A673 (cell line): ENCODE data around the gene ELP5.

Experiments used
- EZH2 ChIP-seq: fragments of 200-600 bp; sonication (generic); IDR thresholded peaks from 2 replicates; pipeline ENCODE4 v1.6.1; 2017; ENCODE audit warnings: borderline replicate concordance, low read depth, mild to moderate bottlenecking, mixed read lengths, antibody characterized with exemption, low read length; ENCODE audit not compliant: poor library complexity, severe bottlenecking
- TF ChIP-seq, protein P1 (sequence below): fragments of 300-800, 200-600 bp; sonication (generic); conservative IDR thresholded peaks from 2 replicates; pipeline ENCODE4 v1.5.1; 2017; ENCODE audit warnings: low read depth, mild to moderate bottlenecking, antibody characterized with exemption, low read length, moderate library complexity, mixed read lengths

DNA sequence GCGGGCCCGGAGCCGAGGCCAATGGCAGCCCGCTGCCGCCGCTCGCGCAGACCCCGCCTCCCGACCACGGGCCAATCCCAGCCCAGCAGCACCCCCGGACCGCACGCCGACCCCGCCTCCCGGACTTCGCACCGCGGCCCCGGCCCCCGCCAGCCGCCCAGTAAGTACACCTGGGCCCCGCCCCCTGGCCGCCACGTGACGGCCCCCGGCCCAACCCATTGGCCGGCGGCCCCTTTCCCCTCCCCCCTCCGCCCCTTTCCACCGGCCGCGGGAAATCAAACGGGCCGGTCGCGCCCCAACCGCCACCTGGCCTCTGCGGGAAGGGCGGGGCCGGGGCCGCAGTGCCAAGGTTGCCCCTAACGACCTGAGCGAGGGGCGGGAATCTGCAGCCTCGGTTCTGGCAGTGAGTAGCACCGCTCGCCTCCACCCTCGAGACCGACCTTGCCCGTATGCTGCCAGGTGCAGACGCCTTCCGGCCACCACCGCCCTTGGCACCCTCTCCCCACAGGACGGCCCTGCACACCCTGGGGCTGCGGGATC, 42.7 kb downstream of the ELP5 start, which contains the start of gene YBX2:
- TF ChIP-seq, protein P1, sequence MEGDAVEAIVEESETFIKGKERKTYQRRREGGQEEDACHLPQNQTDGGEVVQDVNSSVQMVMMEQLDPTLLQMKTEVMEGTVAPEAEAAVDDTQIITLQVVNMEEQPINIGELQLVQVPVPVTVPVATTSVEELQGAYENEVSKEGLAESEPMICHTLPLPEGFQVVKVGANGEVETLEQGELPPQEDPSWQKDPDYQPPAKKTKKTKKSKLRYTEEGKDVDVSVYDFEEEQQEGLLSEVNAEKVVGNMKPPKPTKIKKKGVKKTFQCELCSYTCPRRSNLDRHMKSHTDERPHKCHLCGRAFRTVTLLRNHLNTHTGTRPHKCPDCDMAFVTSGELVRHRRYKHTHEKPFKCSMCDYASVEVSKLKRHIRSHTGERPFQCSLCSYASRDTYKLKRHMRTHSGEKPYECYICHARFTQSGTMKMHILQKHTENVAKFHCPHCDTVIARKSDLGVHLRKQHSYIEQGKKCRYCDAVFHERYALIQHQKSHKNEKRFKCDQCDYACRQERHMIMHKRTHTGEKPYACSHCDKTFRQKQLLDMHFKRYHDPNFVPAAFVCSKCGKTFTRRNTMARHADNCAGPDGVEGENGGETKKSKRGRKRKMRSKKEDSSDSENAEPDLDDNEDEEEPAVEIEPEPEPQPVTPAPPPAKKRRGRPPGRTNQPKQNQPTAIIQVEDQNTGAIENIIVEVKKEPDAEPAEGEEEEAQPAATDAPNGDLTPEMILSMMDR: no peak
- no peak for TF ChIP-seq EZH2
